GM23338 (cell line): ENCODE measurements around the gene RGPD8.
"Not testable (repeated sequence)": the region's sequence is repeated elsewhere in the genome, so short reads cannot be mapped to it uniquely, and the experiment has no call there.

Experiments
- CREB1 ChIP-seq: fragments of 250-450 bp; sonication (Bioruptor Pico); IDR thresholded peaks from 2 replicates; pipeline ENCODE4 v1.5.0; 2020; ENCODE audit warnings: low read depth, mild to moderate bottlenecking, moderate library complexity
- ETS1 ChIP-seq: IDR thresholded peaks from 2 replicates; pipeline ENCODE4 v1.6.1; 2016; ENCODE audit warnings: antibody characterized with exemption
- EZH2 ChIP-seq: fragments of 200-600 bp; sonication (generic); IDR thresholded peaks from one replicate; pipeline ENCODE4 v1.8.0; 2017; ENCODE audit warnings: antibody characterized with exemption, mild to moderate bottlenecking, low read depth; ENCODE audit not compliant: unreplicated experiment
- EZH2phosphoT487 ChIP-seq: fragments of 200-600 bp; sonication (generic); IDR thresholded peaks from one replicate; pipeline ENCODE4 v1.8.1; 2018; ENCODE audit warnings: antibody characterized with exemption; ENCODE audit not compliant: unreplicated experiment
- JUNB ChIP-seq: IDR thresholded peaks from one replicate; pipeline ENCODE4 v1.6.1; 2016; ENCODE audit warnings: antibody characterized with exemption; ENCODE audit not compliant: unreplicated experiment
- NANOG ChIP-seq: IDR thresholded peaks from 2 replicates; pipeline ENCODE4 v1.6.1; 2016; ENCODE audit warnings: antibody characterized with exemption, borderline replicate concordance
- POLR2AphosphoS5 ChIP-seq: IDR thresholded peaks from 2 replicates; pipeline ENCODE4 v1.6.1; 2016; ENCODE audit warnings: antibody characterized with exemption, low read depth
- REST ChIP-seq: IDR thresholded peaks from one replicate; pipeline ENCODE4 v1.6.1; 2018; ENCODE audit warnings: antibody characterized with exemption; ENCODE audit not compliant: unreplicated experiment
- STAT1 ChIP-seq: IDR thresholded peaks from one replicate; pipeline ENCODE4 v1.6.1; 2016; ENCODE audit warnings: antibody characterized with exemption; ENCODE audit not compliant: unreplicated experiment
- ZNF114 ChIP-seq: fragments of 250-450 bp; sonication (Bioruptor Pico); IDR thresholded peaks from 2 replicates; pipeline ENCODE4 v1.5.0; 2020; ENCODE audit warnings: mild to moderate bottlenecking, moderate library complexity
- ZNF331 ChIP-seq: fragments of 250-450 bp; sonication (Bioruptor Pico); IDR thresholded peaks from 2 replicates; pipeline ENCODE4 v1.5.0; 2020; ENCODE audit warnings: low read depth, mild to moderate bottlenecking, moderate library complexity
- TF ChIP-seq, protein P1 (sequence below), 2 experiments: fragments of 200-600 bp in 1 of 2; sonication (generic) in 1 of 2; conservative IDR thresholded peaks; 2 replicates each; pipeline versions ENCODE4 v1.5.1 to v1.6.1; 2016 to 2017; ENCODE audit warnings: antibody characterized with exemption in 2 of 2, low read depth in 2 of 2, mild to moderate bottlenecking in 2 of 2, moderate library complexity in 1 of 2
- TF ChIP-seq, protein P2 (sequence below): fragments of 250-450 bp; sonication (Bioruptor Pico); IDR thresholded peaks from 2 replicates; pipeline ENCODE4 v1.5.0; 2020; ENCODE audit warnings: mild to moderate bottlenecking, moderate library complexity

GRCh38 chr2:112438603-112439261 lies 5.3 kb upstream of the RGPD8 start:
- TF ChIP-seq JUNB; EZH2; STAT1; POLR2AphosphoS5; EZH2phosphoT487; NANOG; REST; ETS1; CREB1 (CRISPR knock-in tag); ZNF331 (CRISPR knock-in tag); ZNF114: not testable (repeated sequence)
- TF ChIP-seq, protein P1, sequence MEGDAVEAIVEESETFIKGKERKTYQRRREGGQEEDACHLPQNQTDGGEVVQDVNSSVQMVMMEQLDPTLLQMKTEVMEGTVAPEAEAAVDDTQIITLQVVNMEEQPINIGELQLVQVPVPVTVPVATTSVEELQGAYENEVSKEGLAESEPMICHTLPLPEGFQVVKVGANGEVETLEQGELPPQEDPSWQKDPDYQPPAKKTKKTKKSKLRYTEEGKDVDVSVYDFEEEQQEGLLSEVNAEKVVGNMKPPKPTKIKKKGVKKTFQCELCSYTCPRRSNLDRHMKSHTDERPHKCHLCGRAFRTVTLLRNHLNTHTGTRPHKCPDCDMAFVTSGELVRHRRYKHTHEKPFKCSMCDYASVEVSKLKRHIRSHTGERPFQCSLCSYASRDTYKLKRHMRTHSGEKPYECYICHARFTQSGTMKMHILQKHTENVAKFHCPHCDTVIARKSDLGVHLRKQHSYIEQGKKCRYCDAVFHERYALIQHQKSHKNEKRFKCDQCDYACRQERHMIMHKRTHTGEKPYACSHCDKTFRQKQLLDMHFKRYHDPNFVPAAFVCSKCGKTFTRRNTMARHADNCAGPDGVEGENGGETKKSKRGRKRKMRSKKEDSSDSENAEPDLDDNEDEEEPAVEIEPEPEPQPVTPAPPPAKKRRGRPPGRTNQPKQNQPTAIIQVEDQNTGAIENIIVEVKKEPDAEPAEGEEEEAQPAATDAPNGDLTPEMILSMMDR (conservative IDR thresholded peaks at IDR 0.05; ENCODE audit: low read depth in 2 of 2), result not testable (repeated sequence)
- TF ChIP-seq, protein P2, sequence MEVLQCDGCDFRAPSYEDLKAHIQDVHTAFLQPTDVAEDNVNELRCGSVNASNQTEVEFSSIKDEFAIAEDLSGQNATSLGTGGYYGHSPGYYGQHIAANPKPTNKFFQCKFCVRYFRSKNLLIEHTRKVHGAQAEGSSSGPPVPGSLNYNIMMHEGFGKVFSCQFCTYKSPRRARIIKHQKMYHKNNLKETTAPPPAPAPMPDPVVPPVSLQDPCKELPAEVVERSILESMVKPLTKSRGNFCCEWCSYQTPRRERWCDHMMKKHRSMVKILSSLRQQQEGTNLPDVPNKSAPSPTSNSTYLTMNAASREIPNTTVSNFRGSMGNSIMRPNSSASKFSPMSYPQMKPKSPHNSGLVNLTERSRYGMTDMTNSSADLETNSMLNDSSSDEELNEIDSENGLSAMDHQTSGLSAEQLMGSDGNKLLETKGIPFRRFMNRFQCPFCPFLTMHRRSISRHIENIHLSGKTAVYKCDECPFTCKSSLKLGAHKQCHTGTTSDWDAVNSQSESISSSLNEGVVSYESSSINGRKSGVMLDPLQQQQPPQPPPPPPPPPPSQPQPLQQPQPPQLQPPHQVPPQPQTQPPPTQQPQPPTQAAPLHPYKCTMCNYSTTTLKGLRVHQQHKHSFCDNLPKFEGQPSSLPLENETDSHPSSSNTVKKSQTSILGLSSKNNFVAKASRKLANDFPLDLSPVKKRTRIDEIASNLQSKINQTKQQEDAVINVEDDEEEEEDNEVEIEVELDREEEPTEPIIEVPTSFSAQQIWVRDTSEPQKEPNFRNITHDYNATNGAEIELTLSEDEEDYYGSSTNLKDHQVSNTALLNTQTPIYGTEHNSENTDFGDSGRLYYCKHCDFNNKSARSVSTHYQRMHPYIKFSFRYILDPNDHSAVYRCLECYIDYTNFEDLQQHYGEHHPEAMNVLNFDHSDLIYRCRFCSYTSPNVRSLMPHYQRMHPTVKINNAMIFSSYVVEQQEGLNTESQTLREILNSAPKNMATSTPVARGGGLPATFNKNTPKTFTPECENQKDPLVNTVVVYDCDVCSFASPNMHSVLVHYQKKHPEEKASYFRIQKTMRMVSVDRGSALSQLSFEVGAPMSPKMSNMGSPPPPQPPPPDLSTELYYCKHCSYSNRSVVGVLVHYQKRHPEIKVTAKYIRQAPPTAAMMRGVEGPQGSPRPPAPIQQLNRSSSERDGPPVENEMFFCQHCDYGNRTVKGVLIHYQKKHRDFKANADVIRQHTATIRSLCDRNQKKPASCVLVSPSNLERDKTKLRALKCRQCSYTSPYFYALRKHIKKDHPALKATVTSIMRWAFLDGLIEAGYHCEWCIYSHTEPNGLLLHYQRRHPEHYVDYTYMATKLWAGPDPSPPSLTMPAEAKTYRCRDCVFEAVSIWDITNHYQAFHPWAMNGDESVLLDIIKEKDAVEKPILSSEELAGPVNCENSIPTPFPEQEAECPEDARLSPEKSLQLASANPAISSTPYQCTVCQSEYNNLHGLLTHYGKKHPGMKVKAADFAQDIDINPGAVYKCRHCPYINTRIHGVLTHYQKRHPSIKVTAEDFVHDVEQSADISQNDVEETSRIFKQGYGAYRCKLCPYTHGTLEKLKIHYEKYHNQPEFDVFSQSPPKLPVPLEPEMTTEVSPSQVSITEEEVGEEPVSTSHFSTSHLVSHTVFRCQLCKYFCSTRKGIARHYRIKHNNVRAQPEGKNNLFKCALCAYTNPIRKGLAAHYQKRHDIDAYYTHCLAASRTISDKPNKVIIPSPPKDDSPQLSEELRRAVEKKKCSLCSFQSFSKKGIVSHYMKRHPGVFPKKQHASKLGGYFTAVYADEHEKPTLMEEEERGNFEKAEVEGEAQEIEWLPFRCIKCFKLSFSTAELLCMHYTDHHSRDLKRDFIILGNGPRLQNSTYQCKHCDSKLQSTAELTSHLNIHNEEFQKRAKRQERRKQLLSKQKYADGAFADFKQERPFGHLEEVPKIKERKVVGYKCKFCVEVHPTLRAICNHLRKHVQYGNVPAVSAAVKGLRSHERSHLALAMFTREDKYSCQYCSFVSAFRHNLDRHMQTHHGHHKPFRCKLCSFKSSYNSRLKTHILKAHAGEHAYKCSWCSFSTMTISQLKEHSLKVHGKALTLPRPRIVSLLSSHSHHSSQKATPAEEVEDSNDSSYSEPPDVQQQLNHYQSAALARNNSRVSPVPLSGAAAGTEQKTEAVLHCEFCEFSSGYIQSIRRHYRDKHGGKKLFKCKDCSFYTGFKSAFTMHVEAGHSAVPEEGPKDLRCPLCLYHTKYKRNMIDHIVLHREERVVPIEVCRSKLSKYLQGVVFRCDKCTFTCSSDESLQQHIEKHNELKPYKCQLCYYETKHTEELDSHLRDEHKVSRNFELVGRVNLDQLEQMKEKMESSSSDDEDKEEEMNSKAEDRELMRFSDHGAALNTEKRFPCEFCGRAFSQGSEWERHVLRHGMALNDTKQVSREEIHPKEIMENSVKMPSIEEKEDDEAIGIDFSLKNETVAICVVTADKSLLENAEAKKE, result not testable (repeated sequence)
